Hepatocyte (in vitro differentiated cells): ENCODE data around the gene SPAG16. TPM values are rescaled to one million over a fixed set of nuclear protein-coding genes. Genes with fewer than 3 reads are reported as not detected.

Source experiments
- DNase-seq: peaks from one replicate; pipeline ENCODE4 v3.0.0-alpha.2; 2016; ENCODE audit warnings: low spot score
- H2AFZ ChIP-seq: fragments of 200-600 bp; sonication (generic); 2 replicates; pipeline ENCODE4 v1.6.0; 2016; ENCODE audit warnings: antibody characterized with exemption, mild to moderate bottlenecking
- H3K27ac ChIP-seq: fragments of 200-600 bp; sonication (generic); 2 replicates; pipeline ENCODE4 v1.5.1; 2016; ENCODE audit warnings: mild to moderate bottlenecking
- H3K27me3 ChIP-seq: fragments of 200-600 bp; sonication (generic); 2 replicates; pipeline ENCODE4 v1.6.1; 2016
- H3K36me3 ChIP-seq: fragments of 200-600 bp; sonication (generic); replicated peaks from 2 replicates; pipeline ENCODE4 v1.5.1; 2016; ENCODE audit warnings: low read depth; ENCODE audit not compliant: insufficient read depth
- H3K4me1 ChIP-seq: fragments of 200-600 bp; sonication (generic); 2 replicates; pipeline ENCODE4 v1.5.1; 2016; ENCODE audit warnings: mild to moderate bottlenecking, moderate library complexity; ENCODE audit not compliant: insufficient read depth
- H3K4me2 ChIP-seq: fragments of 200-600 bp; sonication (generic); 2 replicates; pipeline ENCODE4 v1.6.0; 2016
- H3K4me3 ChIP-seq: fragments of 200-600 bp; sonication (generic); 2 replicates; pipeline ENCODE4 v1.5.1; 2016; ENCODE audit warnings: mild to moderate bottlenecking
- H3K79me2 ChIP-seq: fragments of 200-600 bp; sonication (generic); 2 replicates; pipeline ENCODE4 v1.6.0; 2017; ENCODE audit warnings: mild to moderate bottlenecking
- H3K9me2 ChIP-seq: fragments of 200-600 bp; sonication (generic); replicated peaks from 2 replicates; pipeline ENCODE4 v1.6.0; 2017; ENCODE audit warnings: mild to moderate bottlenecking; ENCODE audit not compliant: insufficient read depth
- H3K9me3 ChIP-seq: fragments of 200-600 bp; sonication (generic); 2 replicates; pipeline ENCODE4 v1.5.1; 2016; ENCODE audit warnings: low read depth, mild to moderate bottlenecking
- H4K20me1 ChIP-seq: fragments of 200-600 bp; sonication (generic); 2 replicates; pipeline ENCODE4 v1.6.0; 2016; ENCODE audit warnings: mild to moderate bottlenecking; ENCODE audit not compliant: insufficient read depth, poor library complexity, severe bottlenecking
- EZH2 ChIP-seq: fragments of 200-600 bp; sonication (generic); IDR thresholded peaks from 2 replicates; pipeline ENCODE4 v1.6.1; 2016; ENCODE audit warnings: antibody characterized with exemption, mild to moderate bottlenecking, borderline replicate concordance
- EZH2phosphoT487 ChIP-seq: fragments of 200-600 bp; sonication (generic); IDR thresholded peaks from one replicate; pipeline ENCODE4 v1.6.1; 2018; ENCODE audit warnings: antibody characterized with exemption, mild to moderate bottlenecking, low read depth, moderate library complexity; ENCODE audit not compliant: unreplicated experiment, severe bottlenecking
- WGBS: methylation state at CpG from one replicate; pipeline ENCODE4 v1.1.6; 2016; ENCODE audit warnings: low lambda C conversion rate; ENCODE audit errors: missing lambda C conversion rate; 5-methylcytosine and 5-hydroxymethylcytosine counted together
- polyA plus RNA-seq: library from polyadenylated mRNA; unstranded; fragments of >200 nt; fragmentation: Nextera tagmentation; extraction: Ambion mirVana; gene quantifications from 2 replicates; pipeline ENCODE4 v1.2.1, GENCODE V29; 2016
- total RNA-seq: library from RNA; depleted of rRNA; stranded (reverse); fragments of >200 nt; gene quantifications from 2 replicates; pipeline ENCODE4 v1.2.3, GENCODE V29; 2014
- TF ChIP-seq, protein P1 (sequence below): fragments of 200-600 bp; sonication (generic); IDR thresholded peaks from 2 replicates; pipeline ENCODE4 v1.5.1; 2016; ENCODE audit warnings: antibody characterized with exemption, mild to moderate bottlenecking; ENCODE audit not compliant: poor library complexity

SPAG16 gene
- total and polyA plus RNA-seq, 2 experiments from 2014 or later = 52.1 to 56.9 TPM

DNA sequence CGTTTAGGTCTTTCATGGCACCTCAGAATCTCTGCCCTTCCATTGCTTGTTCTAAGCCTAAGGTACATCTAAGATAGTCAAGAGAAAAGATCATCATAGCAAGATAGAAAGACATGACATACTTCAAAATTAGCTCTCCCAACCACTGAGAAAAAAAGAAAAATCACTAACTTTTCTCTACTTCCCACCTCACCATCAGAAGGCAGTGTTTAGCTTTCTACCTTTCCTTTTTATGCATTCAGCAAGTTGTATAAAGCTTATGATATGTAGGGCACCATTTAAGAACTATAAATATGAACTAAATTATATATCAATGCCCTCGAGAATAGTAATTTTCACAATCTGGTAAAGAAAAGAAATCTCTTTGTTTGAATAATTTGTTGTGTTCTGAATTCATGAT lies 794.8 kb downstream of the SPAG16 start:
- H4K20me1 ChIP-seq = no peaks in the 10 kb centered on the region
- no peak overlapping the region for H3K4me3 ChIP-seq
- WGBS = 87% methylated on average over 2 of the region's 2 CpGs
- H3K9me2 ChIP-seq = no peaks in the 10 kb centered on the region
- H3K27ac ChIP-seq = no peak overlapping the region
- no peak for DNase-seq
- no peaks in the 10 kb centered on the region for H3K79me2 ChIP-seq
- no peak overlapping the region for H3K4me2 ChIP-seq
- H3K9me3 ChIP-seq = no peaks in the 10 kb centered on the region
- no peak for TF ChIP-seq EZH2phosphoT487
- TF ChIP-seq, protein P1, sequence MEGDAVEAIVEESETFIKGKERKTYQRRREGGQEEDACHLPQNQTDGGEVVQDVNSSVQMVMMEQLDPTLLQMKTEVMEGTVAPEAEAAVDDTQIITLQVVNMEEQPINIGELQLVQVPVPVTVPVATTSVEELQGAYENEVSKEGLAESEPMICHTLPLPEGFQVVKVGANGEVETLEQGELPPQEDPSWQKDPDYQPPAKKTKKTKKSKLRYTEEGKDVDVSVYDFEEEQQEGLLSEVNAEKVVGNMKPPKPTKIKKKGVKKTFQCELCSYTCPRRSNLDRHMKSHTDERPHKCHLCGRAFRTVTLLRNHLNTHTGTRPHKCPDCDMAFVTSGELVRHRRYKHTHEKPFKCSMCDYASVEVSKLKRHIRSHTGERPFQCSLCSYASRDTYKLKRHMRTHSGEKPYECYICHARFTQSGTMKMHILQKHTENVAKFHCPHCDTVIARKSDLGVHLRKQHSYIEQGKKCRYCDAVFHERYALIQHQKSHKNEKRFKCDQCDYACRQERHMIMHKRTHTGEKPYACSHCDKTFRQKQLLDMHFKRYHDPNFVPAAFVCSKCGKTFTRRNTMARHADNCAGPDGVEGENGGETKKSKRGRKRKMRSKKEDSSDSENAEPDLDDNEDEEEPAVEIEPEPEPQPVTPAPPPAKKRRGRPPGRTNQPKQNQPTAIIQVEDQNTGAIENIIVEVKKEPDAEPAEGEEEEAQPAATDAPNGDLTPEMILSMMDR = peak; percentile 10
- no peaks in the 10 kb centered on the region for H3K27me3 ChIP-seq
- no peaks in the 10 kb centered on the region for H3K4me1 ChIP-seq
- H2AFZ ChIP-seq = no peak overlapping the region
- no peaks in the 10 kb centered on the region for H3K36me3 ChIP-seq

GRCh38 chr2:214088536-214088935 lies 804.3 kb downstream of the SPAG16 start:
- Histone ChIP-seq H3K4me1 (no peaks in the 10 kb centered on the region), H3K4me2 (no peak overlapping the region), H3K79me2 (no peaks in the 10 kb centered on the region), H3K27me3 (no peaks in the 10 kb centered on the region), H3K9me2 (no peaks in the 10 kb centered on the region), H2AFZ (no peak overlapping the region), H3K4me3 (no peak overlapping the region), H3K9me3 (no peaks in the 10 kb centered on the region), H3K36me3 (no peaks in the 10 kb centered on the region), H3K27ac (no peak overlapping the region), H4K20me1 (no peaks in the 10 kb centered on the region)
- no peak for DNase-seq
- TF ChIP-seq EZH2phosphoT487 = no peak
- TF ChIP-seq EZH2 = no peak
- TF ChIP-seq, protein P1 = no peak
- 81% methylated on average over 1 of the region's 1 CpG for WGBS

- H3K4me2 ChIP-seq = no peak overlapping the region
- 91% methylated on average over 4 of the region's 4 CpGs for WGBS
- TF ChIP-seq EZH2 (no peak), EZH2phosphoT487 (no peak)
- TF ChIP-seq, protein P1 = no peak
Measured at GRCh38 chr2:214096208-214096715, 812.0 kb downstream of the SPAG16 start.

GRCh38 chr2:214098811-214099210 lies 814.5 kb downstream of the SPAG16 start:
- Histone ChIP-seq H4K20me1 (no peaks in the 10 kb centered on the region), H3K27me3 (no peaks in the 10 kb centered on the region), H3K79me2 (no peaks in the 10 kb centered on the region), H2AFZ (no peak overlapping the region), H3K9me3 (no peaks in the 10 kb centered on the region), H3K36me3 (no peaks in the 10 kb centered on the region), H3K4me3 (no peak overlapping the region), H3K4me2 (no peak overlapping the region), H3K9me2 (no peaks in the 10 kb centered on the region), H3K4me1 (no peaks in the 10 kb centered on the region), H3K27ac (no peak overlapping the region)
- 13% methylated on average over 1 of the region's 1 CpG for WGBS
- TF ChIP-seq, protein P1 = no peak
- no peak for TF ChIP-seq EZH2phosphoT487
- TF ChIP-seq EZH2 = no peak
- no peak for DNase-seq

More at GRCh38 chr2:214096208-214096715, 812.0 kb downstream of the SPAG16 start:
- H3K36me3 ChIP-seq = no peaks in the 10 kb centered on the region
- no peaks in the 10 kb centered on the region for H3K9me3 ChIP-seq
- H3K79me2 ChIP-seq = no peaks in the 10 kb centered on the region
- H3K4me1 ChIP-seq = no peaks in the 10 kb centered on the region
- no peak overlapping the region for H3K4me3 ChIP-seq
- DNase-seq = no peak
- H4K20me1 ChIP-seq = no peaks in the 10 kb centered on the region
- H3K27me3 ChIP-seq = no peaks in the 10 kb centered on the region
- H3K9me2 ChIP-seq = no peaks in the 10 kb centered on the region
- no peak overlapping the region for H2AFZ ChIP-seq
- no peak overlapping the region for H3K27ac ChIP-seq
